Fibroblast of lung (primary cell): ENCODE results near the gene GFPT2.
A peak's percentile ranks its signal among the peaks of the same experiment; 100 is the strongest.

Experiments
- EZH2 ChIP-seq: IDR thresholded peaks from 2 replicates; pipeline ENCODE4 v1.5.1; 2012; ENCODE audit warnings: low read length, control low read depth, mild to moderate bottlenecking; ENCODE audit errors: missing control alignments
- TF ChIP-seq, protein P1 (sequence below), 2 donors: IDR thresholded peaks in 1 of 2; conservative IDR thresholded peaks in 1 of 2; 1 replicate in 1 of 2; 2 replicates in 1 of 2; pipeline ENCODE4 v1.5.1; 2011 to 2012; ENCODE audit warnings: low read length in 2 of 2, control low read depth in 1 of 2, inconsistent platforms in 1 of 2, low read depth in 1 of 2, mild to moderate bottlenecking in 1 of 2

DNA sequence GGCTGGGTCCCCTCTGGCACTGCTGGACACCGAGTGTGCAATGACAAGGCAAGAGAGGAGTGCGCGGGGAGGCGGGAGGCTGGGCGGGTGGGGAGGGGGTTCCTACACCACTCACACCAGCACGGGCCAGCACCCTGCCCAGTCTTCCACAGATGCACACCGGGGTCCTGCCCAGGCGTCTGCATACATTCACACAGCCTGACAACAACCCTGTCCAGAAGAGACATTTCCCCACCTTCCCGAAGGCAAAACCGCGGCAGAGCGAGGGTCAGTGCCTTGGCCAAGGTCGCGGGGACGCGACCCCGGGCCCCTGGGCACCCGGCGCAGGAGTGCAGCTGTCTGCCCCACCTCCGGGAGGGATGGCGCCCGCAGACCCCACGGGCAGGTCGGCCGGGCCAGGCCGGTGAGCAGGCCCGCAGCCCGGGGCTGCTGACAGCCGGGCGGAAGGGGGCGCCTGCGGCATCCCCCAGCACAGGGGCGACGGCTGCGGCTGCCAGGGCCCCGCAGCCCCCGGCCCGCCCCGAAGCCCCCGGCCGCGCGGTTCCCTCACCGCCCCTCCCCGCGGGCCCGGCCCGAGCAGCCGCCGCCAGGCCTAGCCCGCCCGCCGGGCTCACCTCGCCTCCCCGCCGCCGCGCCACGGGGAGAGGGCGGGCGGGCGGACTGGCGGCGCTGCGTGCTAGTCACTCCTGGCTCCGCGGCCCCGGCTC is 61.7 kb downstream of the GFPT2 start:
- TF ChIP-seq, protein P1, sequence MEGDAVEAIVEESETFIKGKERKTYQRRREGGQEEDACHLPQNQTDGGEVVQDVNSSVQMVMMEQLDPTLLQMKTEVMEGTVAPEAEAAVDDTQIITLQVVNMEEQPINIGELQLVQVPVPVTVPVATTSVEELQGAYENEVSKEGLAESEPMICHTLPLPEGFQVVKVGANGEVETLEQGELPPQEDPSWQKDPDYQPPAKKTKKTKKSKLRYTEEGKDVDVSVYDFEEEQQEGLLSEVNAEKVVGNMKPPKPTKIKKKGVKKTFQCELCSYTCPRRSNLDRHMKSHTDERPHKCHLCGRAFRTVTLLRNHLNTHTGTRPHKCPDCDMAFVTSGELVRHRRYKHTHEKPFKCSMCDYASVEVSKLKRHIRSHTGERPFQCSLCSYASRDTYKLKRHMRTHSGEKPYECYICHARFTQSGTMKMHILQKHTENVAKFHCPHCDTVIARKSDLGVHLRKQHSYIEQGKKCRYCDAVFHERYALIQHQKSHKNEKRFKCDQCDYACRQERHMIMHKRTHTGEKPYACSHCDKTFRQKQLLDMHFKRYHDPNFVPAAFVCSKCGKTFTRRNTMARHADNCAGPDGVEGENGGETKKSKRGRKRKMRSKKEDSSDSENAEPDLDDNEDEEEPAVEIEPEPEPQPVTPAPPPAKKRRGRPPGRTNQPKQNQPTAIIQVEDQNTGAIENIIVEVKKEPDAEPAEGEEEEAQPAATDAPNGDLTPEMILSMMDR (conservative IDR thresholded peaks at IDR 0.05 in 1 of 2, IDR thresholded peaks at IDR 0.05 in 1 of 2; ENCODE audit: low read depth in 1 of 2, low read length in 2 of 2) = peak; percentile 14 to 17
- TF ChIP-seq EZH2 = no peak
